ENCODE data around the gene VSIG10L. TPM values are rescaled to one million over a fixed set of nuclear protein-coding genes. Genes with fewer than 3 reads are reported as not detected.

Gene VSIG10L
- 11.0 and 19.2 TPM in 2 replicates for total RNA-seq (2014; rRNA removed; shearing (Covaris generic); ENCODE audit: low replicate concordance)

DNA sequence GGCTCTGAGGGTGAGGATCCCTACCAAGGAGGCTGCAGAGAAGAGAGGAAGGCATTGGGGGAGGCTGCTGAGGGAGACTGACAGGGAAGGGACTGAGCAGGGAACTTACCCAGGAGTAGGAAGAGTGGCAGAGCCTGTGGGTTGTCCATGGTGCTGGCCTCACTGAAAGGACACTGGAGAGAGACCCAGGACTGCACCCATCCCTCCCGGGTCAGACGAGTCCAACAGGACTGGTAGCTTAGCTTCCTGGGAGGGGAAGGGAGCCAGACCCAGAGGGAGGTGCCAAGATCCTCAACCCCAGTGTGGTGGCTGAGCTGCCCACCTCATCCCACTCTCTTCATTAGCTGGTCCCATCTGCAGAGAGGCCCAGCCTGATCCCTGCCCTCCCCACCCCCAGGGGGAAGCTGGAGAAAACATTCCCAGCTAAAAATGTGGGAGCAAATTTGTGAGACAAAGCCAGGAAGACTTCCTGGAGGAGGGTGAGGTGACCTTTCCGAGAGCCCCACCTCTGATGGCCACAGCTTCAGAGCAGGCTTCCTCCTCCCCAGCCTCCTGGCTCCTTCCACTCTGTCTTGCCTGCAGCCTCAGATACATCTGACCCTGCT is at the start of gene VSIG10L:
Gene VSIG10L, minus strand, starts transcription at position 164 of the 605 bp plus-strand sequence. Its CDS starts 15 bp downstream, at position 149.
- no peak for DNase-seq (ENCODE audit: low read depth)
- in situ Hi-C loops (cut with HindIII; ENCODE audit: low pct_unique_long_range_greater_than_20kb, low sequenced_read_pairs), result no loop called here

DNA sequence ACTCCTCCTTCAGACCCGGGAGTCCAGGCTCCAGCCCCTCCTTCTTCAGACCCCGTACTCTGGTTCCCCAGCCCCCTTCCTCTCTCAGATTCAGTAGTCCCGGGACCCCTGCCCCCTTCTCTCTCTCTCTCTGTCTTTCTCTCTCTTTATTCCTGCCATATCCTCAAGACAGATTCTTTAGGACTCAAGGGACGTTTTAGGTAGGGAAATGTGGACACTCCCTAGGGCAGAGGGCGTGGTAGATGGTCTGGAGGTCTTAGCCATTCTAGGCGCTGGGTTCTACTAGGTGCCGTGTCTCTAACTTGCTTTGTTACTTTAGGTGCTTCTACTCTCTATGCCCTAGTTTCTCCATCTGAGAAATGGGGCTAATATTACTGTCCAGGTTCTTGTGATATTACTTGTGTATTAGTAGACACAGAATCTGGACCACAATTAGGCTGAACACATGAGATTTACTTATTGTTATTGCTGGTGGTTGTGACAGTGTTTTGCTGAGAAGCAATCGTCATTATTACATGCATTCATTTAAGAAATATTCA is 49.2 kb upstream of the VSIG10L start:
- in situ Hi-C loops (cut with HindIII; ENCODE audit: low pct_unique_long_range_greater_than_20kb, low sequenced_read_pairs), result no loop called here
- no peak for DNase-seq (ENCODE audit: low read depth)

DNA sequence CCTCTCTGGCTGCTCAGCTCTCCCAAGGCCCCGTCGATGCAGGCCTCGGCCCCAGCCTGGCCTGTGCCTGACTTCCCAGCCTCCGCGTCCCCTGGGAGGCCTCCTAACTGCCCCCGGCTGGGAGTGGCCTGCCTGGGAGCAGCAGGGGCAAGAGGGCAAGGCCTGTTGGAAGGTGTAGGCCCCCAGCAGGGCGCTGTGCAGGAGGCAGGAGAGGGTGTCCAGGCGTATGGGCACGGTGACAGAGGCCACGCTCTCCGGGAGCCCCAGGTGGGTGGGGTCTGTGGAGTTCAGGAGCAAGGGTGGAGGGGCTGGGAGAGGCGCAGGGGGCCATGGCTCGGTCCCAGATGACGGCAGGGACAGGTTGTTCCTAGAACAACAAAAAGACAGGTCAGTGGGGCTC is 47.2 kb upstream of the VSIG10L start:
- in situ Hi-C loops (cut with HindIII; ENCODE audit: low pct_unique_long_range_greater_than_20kb, low sequenced_read_pairs), result no loop called here
- no peak for DNase-seq (ENCODE audit: low read depth)

DNA sequence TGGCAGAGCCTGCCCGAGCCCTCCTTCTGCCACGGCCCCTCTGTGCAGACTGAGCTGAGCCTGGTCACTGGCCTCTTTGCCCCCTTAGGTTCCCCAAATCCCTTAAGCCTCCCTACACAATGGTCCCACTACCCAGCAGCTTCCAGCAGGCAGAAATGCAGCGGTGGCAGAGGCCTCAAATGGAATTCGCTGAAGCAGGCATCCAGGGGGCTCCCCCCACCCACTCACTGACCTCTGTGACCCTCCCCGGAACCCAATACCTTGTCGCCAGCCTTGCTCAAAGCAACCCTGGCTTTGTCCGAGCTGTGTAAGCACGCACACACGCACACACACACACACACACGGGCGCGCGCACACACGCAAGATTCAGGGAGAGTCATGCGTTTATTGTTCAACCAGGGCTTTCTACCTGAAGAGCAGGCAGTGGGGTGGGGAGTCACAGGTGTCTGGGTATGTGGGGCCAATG is 46.0 kb upstream of the VSIG10L start, which contains the start of gene LIM2:
Gene LIM2, minus strand, starts transcription at position 51 of the 466 bp plus-strand sequence. CDS start 531 bp downstream, outside the sequence.
- no peak for DNase-seq (ENCODE audit: low read depth)
- in situ Hi-C loops (cut with HindIII; ENCODE audit: low pct_unique_long_range_greater_than_20kb, low sequenced_read_pairs), result no loop called here

GRCh38 chr19:51386882-51387520 is 45.1 kb upstream of the VSIG10L start:
- DNase-seq (ENCODE audit: low read depth), result no peak
- in situ Hi-C loops (cut with HindIII; ENCODE audit: low pct_unique_long_range_greater_than_20kb, low sequenced_read_pairs), result no loop called here

DNA sequence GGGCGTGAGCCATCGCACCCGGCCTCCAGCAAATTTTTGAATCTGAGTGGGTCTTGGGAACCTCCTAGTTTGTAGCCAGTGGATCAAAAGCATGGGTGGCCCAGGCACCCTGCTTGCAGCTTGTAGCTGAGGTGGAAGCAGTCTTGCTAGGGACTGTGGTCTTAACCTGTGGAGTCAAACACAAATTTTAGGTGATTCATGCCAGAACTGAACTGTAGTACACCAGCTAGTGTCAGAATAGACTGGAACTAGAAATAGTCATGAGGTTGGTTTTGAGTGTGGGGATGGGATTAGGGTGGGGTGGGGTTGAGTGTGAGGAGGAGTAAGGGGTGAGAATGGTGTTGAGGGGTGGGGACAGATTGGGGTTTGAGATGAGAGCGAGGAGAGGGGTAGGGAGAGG is 40.1 kb upstream of the VSIG10L start:
- in situ Hi-C loops (cut with HindIII; ENCODE audit: low pct_unique_long_range_greater_than_20kb, low sequenced_read_pairs), result no loop called here

DNA sequence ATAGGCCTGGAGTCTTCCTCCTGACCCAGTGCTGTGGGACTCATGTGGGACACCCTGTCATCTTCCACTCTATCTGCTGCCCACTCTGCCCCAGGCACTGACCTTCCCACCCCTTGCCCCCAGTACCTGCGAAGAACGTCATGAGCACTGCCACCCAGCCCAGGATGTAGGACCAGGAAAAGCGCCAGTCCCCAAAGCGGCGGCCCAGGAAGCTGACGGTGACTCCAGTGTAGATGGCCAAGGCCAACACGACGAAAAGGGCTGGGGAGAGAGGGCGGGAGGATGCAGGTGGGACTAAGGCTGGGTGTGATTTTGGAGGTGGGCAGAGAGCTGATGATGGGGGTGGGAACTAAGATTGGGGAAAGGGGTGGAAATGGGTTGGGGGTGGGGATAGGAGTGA is 38.4 kb upstream of the VSIG10L start:
- no peak for DNase-seq (ENCODE audit: low read depth)

More for the DNA sequence above, 40.1 kb upstream of the VSIG10L start:
- DNase-seq (ENCODE audit: low read depth), result no peak

GRCh38 chr19:51377422-51377821 is 35.5 kb upstream of the VSIG10L start:
- no peak for DNase-seq (ENCODE audit: low read depth)
- in situ Hi-C loops (cut with HindIII; ENCODE audit: low pct_unique_long_range_greater_than_20kb, low sequenced_read_pairs), result no loop called here

More for the DNA sequence above, 38.4 kb upstream of the VSIG10L start:
- in situ Hi-C loops (cut with HindIII; ENCODE audit: low pct_unique_long_range_greater_than_20kb, low sequenced_read_pairs), result no loop called here

DNA sequence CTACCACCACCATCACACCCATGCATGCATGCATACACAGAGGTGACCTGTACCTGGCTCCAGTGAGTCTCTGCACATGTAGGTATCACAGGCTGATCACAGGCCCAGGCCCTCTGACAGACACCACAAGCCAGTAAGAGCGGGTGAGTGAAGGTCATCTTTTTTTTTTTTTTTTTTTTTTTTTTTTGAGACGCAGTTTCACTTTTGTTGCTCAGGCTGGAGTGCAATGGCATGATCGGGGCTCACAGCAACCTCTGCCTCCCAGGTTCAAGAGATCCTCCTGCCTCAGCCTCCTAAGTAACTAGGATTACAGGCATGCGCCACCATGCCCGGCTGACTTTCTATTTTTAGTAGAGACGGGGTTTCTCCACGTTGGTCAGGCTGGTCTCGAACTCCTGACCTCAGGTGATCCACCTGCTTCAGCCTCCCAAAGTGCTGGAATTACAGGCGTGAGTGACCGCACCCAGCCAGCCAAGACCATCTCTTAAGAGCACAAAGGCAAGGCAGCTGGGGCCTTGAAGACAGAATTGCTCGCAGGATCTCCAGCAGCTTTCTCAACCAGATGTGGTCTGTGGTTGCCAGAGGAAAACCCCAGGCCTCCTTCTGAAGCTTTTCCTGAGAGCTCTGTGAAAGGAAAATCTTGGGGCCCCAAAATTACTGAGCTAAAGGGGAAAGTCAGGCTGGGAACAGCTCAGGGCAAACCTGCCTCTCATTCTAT is 33.7 kb upstream of the VSIG10L start:
- no peak for DNase-seq (ENCODE audit: low read depth)
- in situ Hi-C loops (cut with HindIII; ENCODE audit: low pct_unique_long_range_greater_than_20kb, low sequenced_read_pairs), result no loop called here

- in situ Hi-C loops (cut with HindIII; ENCODE audit: low pct_unique_long_range_greater_than_20kb, low sequenced_read_pairs), result no loop called here
Measured at GRCh38 chr19:51372649-51373504, 30.9 kb upstream of the VSIG10L start, which contains the start of gene NKG7. NKG7 (minus strand) TSS chr19:51372654; CDS start chr19:51372535, 119 bp downstream.

DNA sequence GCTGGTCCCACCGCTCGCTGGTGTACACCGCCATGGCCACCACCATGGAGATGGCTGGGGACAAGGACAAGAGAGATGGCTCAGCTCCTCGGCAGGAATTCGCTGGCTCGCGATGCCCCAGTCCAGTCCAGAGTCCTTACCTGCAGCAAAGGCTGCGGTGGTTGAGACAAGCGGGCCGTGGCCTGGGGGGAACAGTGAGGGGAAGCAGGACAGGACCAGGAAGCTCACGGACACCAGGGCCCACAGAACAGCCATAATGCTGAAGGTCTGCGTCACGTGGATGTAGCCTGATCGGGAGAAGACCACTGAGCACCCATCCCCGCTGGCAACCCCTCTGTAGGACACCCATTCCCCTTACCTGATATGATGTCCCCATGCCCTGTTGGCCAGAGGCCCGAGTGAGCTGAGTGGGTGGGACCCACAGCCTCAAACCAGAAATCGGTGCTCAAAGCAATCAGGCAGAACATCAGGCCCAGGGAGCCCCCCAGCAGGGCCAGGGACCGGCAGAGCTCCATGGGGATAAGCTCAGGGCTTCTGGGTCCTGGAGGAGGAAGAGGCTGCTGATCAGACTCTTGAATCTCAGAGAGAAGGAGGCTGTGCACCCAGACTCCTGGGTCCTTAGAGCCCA is 30.2 kb upstream of the VSIG10L start:
- DNase-seq (ENCODE audit: low read depth), result no peak
- in situ Hi-C loops (cut with HindIII; ENCODE audit: low pct_unique_long_range_greater_than_20kb, low sequenced_read_pairs), result no loop called here

More at GRCh38 chr19:51372649-51373504, 30.9 kb upstream of the VSIG10L start, which contains the start of gene NKG7:
- DNase-seq (ENCODE audit: low read depth), result no peak

DNA sequence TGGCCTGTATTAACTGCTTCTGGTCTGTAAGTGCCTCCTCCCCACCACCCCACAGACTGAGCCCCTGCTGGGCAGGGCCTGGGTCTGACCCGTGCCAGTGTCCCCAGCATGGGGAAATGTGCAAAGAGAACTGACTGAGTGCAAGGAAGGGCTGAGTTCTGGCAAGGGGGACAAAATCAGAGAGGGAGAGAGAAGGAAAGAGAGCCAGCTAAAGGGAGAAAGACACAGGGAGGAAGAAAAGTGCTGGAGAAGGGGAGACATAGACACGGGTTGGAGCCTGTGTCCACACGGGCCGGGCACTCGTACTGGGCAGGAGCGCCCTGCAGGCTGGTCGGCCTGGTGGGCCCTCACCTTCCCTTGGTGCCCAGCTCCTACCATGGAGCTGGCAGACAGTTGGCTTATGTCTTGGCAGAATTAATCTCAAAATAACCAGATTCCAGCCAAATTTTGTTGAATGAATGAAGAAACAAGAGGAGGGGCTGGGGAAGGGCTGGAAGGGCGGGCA is 29.3 kb upstream of the VSIG10L start:
- in situ Hi-C loops (cut with HindIII; ENCODE audit: low pct_unique_long_range_greater_than_20kb, low sequenced_read_pairs), result no loop called here
- no peak for DNase-seq (ENCODE audit: low read depth)

GRCh38 chr19:51370230-51370629 is 28.3 kb upstream of the VSIG10L start:
- DNase-seq (ENCODE audit: low read depth), result no peak
- in situ Hi-C loops (cut with HindIII; ENCODE audit: low pct_unique_long_range_greater_than_20kb, low sequenced_read_pairs), result no loop called here

DNA sequence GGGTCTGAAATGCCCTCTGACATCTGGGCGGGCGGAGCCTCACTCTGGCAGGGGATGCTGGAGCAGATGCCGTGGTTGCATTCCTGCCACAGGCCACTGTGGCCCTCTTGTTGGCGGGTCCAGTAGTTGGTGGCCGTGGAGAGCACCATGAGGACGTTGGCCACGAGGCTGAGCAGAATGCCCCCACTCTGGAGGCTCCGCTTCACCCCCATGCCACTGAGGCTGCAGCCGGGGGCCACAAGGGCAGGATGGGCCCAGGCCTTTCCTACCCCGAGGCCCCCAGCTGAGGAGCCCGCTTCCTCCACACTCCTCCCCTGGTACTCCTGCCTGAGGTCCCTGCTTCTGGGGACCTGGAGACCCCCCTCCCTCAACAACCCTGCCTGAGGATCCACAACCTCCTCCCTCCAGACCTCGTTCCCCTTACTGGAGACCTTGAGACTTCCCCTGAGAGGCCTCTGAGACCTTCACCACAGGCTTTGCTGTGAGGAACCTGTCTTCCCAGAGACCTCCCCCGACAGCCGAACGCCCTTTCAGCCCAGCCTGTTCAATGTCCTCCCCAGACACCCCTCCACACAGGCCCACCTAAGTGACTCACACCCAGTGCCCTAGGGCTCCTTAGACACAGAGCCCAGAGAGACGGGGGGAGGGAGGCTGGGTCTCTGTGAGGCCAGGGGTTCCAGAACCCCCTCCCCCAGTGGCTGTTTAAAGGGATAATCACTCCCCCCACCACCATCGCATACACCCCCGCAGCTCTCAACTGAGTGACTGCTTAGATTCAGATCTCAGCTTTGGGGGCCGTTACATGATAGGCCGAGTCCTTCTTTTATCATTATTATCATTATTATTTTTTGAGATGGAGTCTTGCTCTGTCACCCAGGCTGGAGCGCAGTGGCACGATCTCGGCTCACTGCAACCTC is 26.7 kb upstream of the VSIG10L start, which contains the start of gene CLDND2:
Gene CLDND2, minus strand, starts transcription at position 638 of the 917 bp plus-strand sequence. Its CDS starts 426 bp downstream, at position 212.
- DNase-seq (ENCODE audit: low read depth), result no peak
- in situ Hi-C loops (cut with HindIII; ENCODE audit: low pct_unique_long_range_greater_than_20kb, low sequenced_read_pairs), result no loop called here

GRCh38 chr19:51367565-51368365 is 25.8 kb upstream of the VSIG10L start:
- peak; percentile 99 for DNase-seq (ENCODE audit: low read depth)
- in situ Hi-C loops (cut with HindIII; ENCODE audit: low pct_unique_long_range_greater_than_20kb, low sequenced_read_pairs), result no loop called here

- in situ Hi-C loops (cut with HindIII; ENCODE audit: low pct_unique_long_range_greater_than_20kb, low sequenced_read_pairs), result no loop called here
Measured at GRCh38 chr19:51367255-51367564, 25.3 kb upstream of the VSIG10L start.

More at GRCh38 chr19:51367255-51367564, 25.3 kb upstream of the VSIG10L start:
- no peak for DNase-seq (ENCODE audit: low read depth)

All from Caki2 (cell line).